Mucosa of descending colon (tissue), 3 donors: ENCODE results near the gene NOXRED1. TPM values are rescaled to one million over a fixed set of nuclear protein-coding genes. Genes with fewer than 3 reads are reported as not detected.

ENCODE experiments used
- ATAC-seq: fragments of 200-7000 bp; cut with Tn5 transposase; one replicate; pipeline ENCODE4 v1.9.1; 2020; ENCODE audit warnings: mild to moderate bottlenecking, moderate library complexity
- DNase-seq, 3 donors: peaks; one replicate each; pipeline ENCODE4 v3.0.0-alpha.2; 2020
- H3K36me3 ChIP-seq: fragments of 200-600 bp; one replicate; pipeline ENCODE4 v1.8.0; 2021; ENCODE audit warnings: low read depth, mild to moderate bottlenecking
- H3K4me1 ChIP-seq: fragments of 200-600 bp; one replicate; pipeline ENCODE4 v1.8.0; 2021; ENCODE audit warnings: low read depth, mild to moderate bottlenecking
- H3K4me3 ChIP-seq: fragments of 200-600 bp; one replicate; pipeline ENCODE4 v1.8.0; 2021; ENCODE audit warnings: mild to moderate bottlenecking
- H3K9me3 ChIP-seq: fragments of 200-600 bp; one replicate; pipeline ENCODE4 v1.8.0; 2021; ENCODE audit warnings: mild to moderate bottlenecking
- CTCF ChIP-seq: fragments of 200-600 bp; IDR thresholded peaks from one replicate; pipeline ENCODE4 v1.8.0; 2022; ENCODE audit warnings: antibody characterized with exemption, mild to moderate bottlenecking
- intact Hi-C, 2 donors: fragments of 100-400 bp; cut with DNase I in 1 of 2; cut with micrococcal nuclease in 1 of 2; formaldehyde crosslinking; loops; one replicate each; pipeline versions ENCODE4 v1.11.0 to v1.11.1; 2022; cut with DNase I, micrococcal nuclease
- total RNA-seq, 3 donors: library from RNA; stranded (reverse); fragmentation: NEBNext Ultra II Directional in 2 of 3; extraction: Animal tissue kit (Norgen Biotek cat#: 25700) in 2 of 3; gene quantifications; one replicate each; pipeline versions ENCODE4 v1.2.1 to v1.2.4, GENCODE V29; 2021 to 2023
- donor health status: DM: no; HTN: no; CAD: no; lungs with moderate emphysema.
- donor health status: DM: no; HTN: no; CAD: no.
- donor health status: DM: no; HTN: yes; CAD: no.

Gene NOXRED1
- total RNA-seq, 3 donors from 2014 or later = 0.82 to 1.1 (median 0.82) TPM

DNA sequence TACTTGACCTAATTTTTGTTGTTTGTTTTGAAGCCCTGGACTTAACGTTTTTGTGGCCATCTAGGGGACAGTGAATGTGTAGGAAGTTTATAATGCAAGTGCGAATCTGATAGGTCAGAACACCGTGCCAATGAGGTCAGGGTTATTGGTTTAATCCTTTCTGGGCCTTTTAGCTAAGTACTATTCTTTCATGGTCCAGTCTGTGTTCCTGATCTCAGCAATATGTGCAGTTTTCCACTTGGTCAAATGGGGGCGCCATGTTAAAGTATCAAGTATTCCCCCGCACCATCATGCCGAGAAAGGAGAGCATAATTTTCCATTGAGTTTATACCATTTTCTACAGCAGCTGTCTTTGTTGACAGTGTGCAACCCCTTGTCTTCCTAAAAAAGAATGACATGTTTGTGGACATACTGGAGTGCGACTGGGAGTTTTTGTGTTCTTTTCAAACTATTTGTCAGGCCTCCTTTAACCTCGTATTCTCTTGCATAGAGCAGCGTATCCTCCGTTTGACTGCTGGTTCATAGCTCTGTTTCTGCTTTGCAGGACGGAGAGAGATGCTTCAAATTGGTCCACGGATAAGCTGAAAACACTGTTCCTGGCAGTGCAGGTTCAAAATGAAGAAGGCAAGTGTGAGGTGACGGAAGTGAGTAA lies 35.9 kb upstream of the NOXRED1 start:
- H3K4me3 ChIP-seq = peak overlapping the region; percentile 94
- peaks cover 16% of the 10 kb centered on the region for H3K4me1 ChIP-seq
- peak in 1 of 3 donors; percentile 90 for DNase-seq
- no peaks in the 10 kb centered on the region for H3K9me3 ChIP-seq
- H3K36me3 ChIP-seq = peaks cover 7% of the 10 kb centered on the region
- TF ChIP-seq CTCF = peak; percentile 13
- ATAC-seq = no peak
- intact Hi-C loops = no loop called here

GRCh38 chr14:77458249-77458950 lies 35.1 kb upstream of the NOXRED1 start:
- peaks cover 16% of the 10 kb centered on the region for H3K4me1 ChIP-seq
- intact Hi-C loops = no loop called here
- no peak for TF ChIP-seq CTCF
- DNase-seq = peak; percentile 57 to 65 (median 59)
- H3K9me3 ChIP-seq = no peaks in the 10 kb centered on the region
- peak; percentile 43 for ATAC-seq
- peak overlapping the region; percentile 94 for H3K4me3 ChIP-seq
- H3K36me3 ChIP-seq = peaks cover 7% of the 10 kb centered on the region

DNA sequence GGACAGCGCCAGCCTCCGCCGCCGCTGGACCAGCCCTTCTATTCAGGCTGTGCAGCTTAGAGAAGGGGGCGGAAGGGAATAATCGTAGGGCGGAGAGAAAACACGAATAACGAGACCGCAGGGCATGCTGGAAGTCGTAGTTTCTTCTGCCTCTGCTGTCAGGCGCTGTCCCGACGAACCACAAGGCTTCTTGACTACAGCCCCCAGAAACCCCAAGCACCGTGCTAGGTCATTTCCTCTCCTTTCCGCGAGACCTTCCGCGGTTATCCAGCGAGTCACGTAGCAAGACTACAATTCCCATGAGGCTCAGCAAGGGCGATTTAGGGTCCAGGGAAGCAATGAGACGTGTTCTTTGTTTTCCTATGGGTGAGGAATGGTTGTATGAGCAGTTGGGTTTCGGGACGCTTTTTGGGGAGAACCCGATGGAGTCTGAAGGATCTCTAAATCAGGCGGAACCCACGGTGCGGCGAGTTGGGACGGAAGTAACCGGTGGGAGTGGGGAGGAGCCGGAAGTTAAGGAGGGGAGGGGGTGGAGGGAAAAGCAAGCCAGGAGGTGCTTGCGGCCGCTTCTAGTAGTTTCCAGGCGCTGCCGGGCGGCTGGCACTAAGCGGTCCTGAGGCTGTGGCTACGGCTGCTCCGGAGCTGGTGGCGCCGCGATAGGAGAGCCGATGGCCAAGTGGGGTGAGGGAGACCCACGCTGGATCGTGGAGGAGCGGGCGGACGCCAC lies 34.4 kb upstream of the NOXRED1 start, which contains the start of the genes AHSA1 and VIPAS39:
Gene AHSA1, plus strand, starts transcription at position 572 of the 727 bp plus-strand sequence. Its CDS starts 97 bp downstream, at position 669.
Gene VIPAS39, minus strand, starts transcription at position 80 of the 727 bp plus-strand sequence. CDS start 3,499 bp downstream, outside the sequence.
- peaks cover 6% of the 10 kb centered on the region for H3K36me3 ChIP-seq
- TF ChIP-seq CTCF = no peak
- H3K9me3 ChIP-seq = no peaks in the 10 kb centered on the region
- peaks cover 16% of the 10 kb centered on the region for H3K4me1 ChIP-seq
- ATAC-seq = peak; percentile 96
- peak; percentile 90 to 97 (median 95) for DNase-seq
- H3K4me3 ChIP-seq = peak within 1 kb of the TSS; percentile 94
- intact Hi-C loops = no loop called here

DNA sequence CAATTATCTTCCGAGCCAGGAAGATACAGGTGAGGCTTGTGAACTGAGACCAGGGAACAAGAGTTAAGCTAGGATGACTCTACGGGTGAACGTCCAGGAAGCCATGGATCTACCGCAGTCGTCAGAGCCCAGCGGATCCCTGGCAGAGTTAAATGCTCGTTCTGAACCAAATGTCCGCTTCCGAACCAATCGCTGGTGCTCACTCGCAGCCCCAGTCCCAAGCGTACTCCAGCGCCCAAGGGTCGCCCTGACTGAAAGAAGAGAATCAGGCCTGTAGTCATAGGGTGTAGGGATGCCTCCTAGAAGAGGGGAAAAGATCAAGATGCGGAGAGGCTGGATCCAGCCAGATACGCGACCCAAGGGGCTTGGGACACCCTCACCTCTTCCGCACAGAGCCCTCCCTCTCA lies 33.8 kb upstream of the NOXRED1 start:
- DNase-seq = no peak
- no peak for TF ChIP-seq CTCF
- intact Hi-C loops = no loop called here

GRCh38 chr14:77455966-77456640 lies 32.8 kb upstream of the NOXRED1 start:
- intact Hi-C loops = no loop called here
- Histone ChIP-seq H3K36me3 (no peaks in the 10 kb centered on the region), H3K4me3 (no peak overlapping the region), H3K4me1 (peaks cover 16% of the 10 kb centered on the region), H3K9me3 (no peaks in the 10 kb centered on the region)
- no peak for TF ChIP-seq CTCF
- ATAC-seq (no peak), DNase-seq (no peak)

More for the DNA sequence above, 33.8 kb upstream of the NOXRED1 start:
- Histone ChIP-seq H3K4me3 (peak overlapping the region; percentile 94), H3K9me3 (no peaks in the 10 kb centered on the region), H3K36me3 (no peaks in the 10 kb centered on the region), H3K4me1 (peaks cover 16% of the 10 kb centered on the region)
- peak; percentile 11 for ATAC-seq
